Progenitor cell of endocrine pancreas (in vitro differentiated cells): ENCODE results near the gene HMHB1. TPM values are rescaled to one million over a fixed set of nuclear protein-coding genes. Genes with fewer than 3 reads are reported as not detected.

Source experiments
- DNase-seq: peaks from one replicate; pipeline ENCODE4 v3.0.0; 2021; ENCODE audit warnings: low spot score; ENCODE audit not compliant: unreplicated experiment
- H3K27ac Mint-ChIP-seq: 2 replicates; pipeline ENCODE4 v1.8.0; 2021; ENCODE audit warnings: mild to moderate bottlenecking, moderate library complexity, mixed read lengths
- H3K27me3 Mint-ChIP-seq: 2 replicates; pipeline ENCODE4 v1.8.0; 2021; ENCODE audit warnings: mixed read lengths
- H3K36me3 Mint-ChIP-seq: 2 replicates; pipeline ENCODE4 v1.8.0; 2022; ENCODE audit warnings: mixed read lengths; ENCODE audit not compliant: insufficient read depth
- H3K4me1 Mint-ChIP-seq: 2 replicates; pipeline ENCODE4 v1.8.0; 2021; ENCODE audit warnings: low read depth, mixed read lengths
- H3K4me3 Mint-ChIP-seq: 2 replicates; pipeline ENCODE4 v1.8.0; 2021; ENCODE audit warnings: low read depth, mild to moderate bottlenecking, moderate library complexity, mixed read lengths
- H3K9me3 Mint-ChIP-seq: 2 replicates; pipeline ENCODE4 v1.8.0; 2021; ENCODE audit warnings: low read depth, mixed read lengths
- total RNA-seq: library from RNA; stranded (reverse); gene quantifications from 2 replicates; pipeline ENCODE4 v1.2.1, GENCODE V29; 2021
- TF ChIP-seq, protein P1 (sequence below): fragments of 200-600 bp; sonication (generic); IDR thresholded peaks from one replicate; pipeline ENCODE4 v1.5.0; 2021; ENCODE audit warnings: antibody characterized with exemption, mild to moderate bottlenecking; ENCODE audit not compliant: unreplicated experiment

HMHB1 gene
- total RNA-seq, 1 donor from 2014 or later, result not detected

- no peak overlapping the region for H3K4me3 Mint-ChIP-seq
- TF ChIP-seq, protein P1, sequence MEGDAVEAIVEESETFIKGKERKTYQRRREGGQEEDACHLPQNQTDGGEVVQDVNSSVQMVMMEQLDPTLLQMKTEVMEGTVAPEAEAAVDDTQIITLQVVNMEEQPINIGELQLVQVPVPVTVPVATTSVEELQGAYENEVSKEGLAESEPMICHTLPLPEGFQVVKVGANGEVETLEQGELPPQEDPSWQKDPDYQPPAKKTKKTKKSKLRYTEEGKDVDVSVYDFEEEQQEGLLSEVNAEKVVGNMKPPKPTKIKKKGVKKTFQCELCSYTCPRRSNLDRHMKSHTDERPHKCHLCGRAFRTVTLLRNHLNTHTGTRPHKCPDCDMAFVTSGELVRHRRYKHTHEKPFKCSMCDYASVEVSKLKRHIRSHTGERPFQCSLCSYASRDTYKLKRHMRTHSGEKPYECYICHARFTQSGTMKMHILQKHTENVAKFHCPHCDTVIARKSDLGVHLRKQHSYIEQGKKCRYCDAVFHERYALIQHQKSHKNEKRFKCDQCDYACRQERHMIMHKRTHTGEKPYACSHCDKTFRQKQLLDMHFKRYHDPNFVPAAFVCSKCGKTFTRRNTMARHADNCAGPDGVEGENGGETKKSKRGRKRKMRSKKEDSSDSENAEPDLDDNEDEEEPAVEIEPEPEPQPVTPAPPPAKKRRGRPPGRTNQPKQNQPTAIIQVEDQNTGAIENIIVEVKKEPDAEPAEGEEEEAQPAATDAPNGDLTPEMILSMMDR, result no peak
- no peak overlapping the region for H3K27ac Mint-ChIP-seq
- no peaks in the 10 kb centered on the region for H3K4me1 Mint-ChIP-seq
- no peaks in the 10 kb centered on the region for H3K9me3 Mint-ChIP-seq
- no peaks in the 10 kb centered on the region for H3K36me3 Mint-ChIP-seq
- peaks cover 6% of the 10 kb centered on the region for H3K27me3 Mint-ChIP-seq
- no peak for DNase-seq
These were observed 31.5 kb downstream of the HMHB1 start for GRCh38 chr5:143843461-143843860.

- H3K4me3 Mint-ChIP-seq, result no peak overlapping the region
- no peaks in the 10 kb centered on the region for H3K27me3 Mint-ChIP-seq
- DNase-seq, result no peak
- H3K4me1 Mint-ChIP-seq, result no peaks in the 10 kb centered on the region
- TF ChIP-seq, protein P1, result no peak
- peaks cover 7% of the 10 kb centered on the region for H3K9me3 Mint-ChIP-seq
- H3K27ac Mint-ChIP-seq, result no peak overlapping the region
- no peaks in the 10 kb centered on the region for H3K36me3 Mint-ChIP-seq
These were observed 38.2 kb downstream of the HMHB1 start for GRCh38 chr5:143850050-143850683.

DNA sequence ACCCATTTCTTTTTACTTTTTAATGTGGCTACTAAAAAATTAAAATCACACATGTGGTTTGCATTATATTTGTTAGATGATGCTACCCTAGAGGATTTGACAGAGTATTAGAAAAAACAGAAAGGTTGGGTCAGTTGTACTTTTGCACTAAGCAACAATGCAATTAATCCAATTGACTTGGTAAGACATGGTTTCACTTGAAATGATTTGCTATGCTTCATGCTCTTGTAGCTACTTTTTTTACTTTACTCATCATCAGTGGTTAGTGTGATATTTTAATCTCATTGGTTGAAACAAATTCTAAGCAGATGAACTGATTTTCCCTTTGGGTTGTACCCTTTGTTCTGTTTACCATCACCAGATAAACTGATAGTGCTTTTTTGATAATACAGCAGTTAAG is 39.4 kb downstream of the HMHB1 start:
- H3K27ac Mint-ChIP-seq, result no peak overlapping the region
- TF ChIP-seq, protein P1, result no peak
- H3K27me3 Mint-ChIP-seq, result no peaks in the 10 kb centered on the region

DNA sequence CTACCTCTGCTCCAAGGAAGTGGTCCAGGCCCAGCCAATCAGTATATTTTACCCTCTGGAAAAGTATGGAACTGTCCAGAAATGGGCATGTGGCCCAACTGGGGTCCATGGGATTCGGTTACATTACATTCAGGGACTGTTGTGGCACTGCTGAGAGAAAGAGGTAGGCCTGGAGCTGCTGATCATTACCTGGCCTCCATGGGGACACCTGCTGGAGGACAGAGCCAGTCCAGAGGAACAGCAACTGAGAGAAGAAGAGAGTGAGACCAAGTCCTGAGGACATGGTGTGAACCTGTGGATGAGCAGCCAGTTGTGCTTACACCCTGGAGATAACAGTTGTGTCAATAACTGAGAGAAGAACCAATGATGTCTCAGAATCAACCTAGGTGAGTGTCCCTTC is 48.2 kb downstream of the HMHB1 start:
- peaks cover 4% of the 10 kb centered on the region for H3K9me3 Mint-ChIP-seq
- H3K4me3 Mint-ChIP-seq, result no peak overlapping the region

More for the DNA sequence above, 39.4 kb downstream of the HMHB1 start:
- no peak overlapping the region for H3K4me3 Mint-ChIP-seq
- H3K36me3 Mint-ChIP-seq, result no peaks in the 10 kb centered on the region
- no peak for DNase-seq
- H3K9me3 Mint-ChIP-seq, result peaks cover 8% of the 10 kb centered on the region
- no peaks in the 10 kb centered on the region for H3K4me1 Mint-ChIP-seq

DNA sequence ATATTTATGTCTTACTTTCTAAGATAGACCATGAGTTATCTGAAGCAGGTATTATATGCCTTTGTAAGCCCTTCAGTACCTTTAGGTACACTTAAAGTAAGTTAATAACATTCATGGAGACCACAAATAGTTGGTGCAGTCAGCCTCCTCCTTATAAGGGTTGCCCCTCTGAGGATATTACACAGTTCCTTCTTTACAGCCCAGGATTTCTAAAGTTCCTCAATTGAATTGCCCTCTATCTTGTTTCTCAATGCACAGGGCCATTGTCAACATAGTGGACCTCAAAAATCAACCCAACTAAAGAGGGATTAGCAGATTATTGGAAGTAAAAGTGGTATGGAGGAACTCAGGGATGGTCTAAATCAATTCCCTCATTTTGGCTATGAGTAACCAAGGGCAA is 50.3 kb downstream of the HMHB1 start:
- no peak for DNase-seq
- no peak overlapping the region for H3K27ac Mint-ChIP-seq
- TF ChIP-seq, protein P1, result no peak
- no peaks in the 10 kb centered on the region for H3K36me3 Mint-ChIP-seq
- H3K4me3 Mint-ChIP-seq, result no peak overlapping the region
- peaks cover 17% of the 10 kb centered on the region for H3K4me1 Mint-ChIP-seq
- no peaks in the 10 kb centered on the region for H3K9me3 Mint-ChIP-seq
- no peaks in the 10 kb centered on the region for H3K27me3 Mint-ChIP-seq

More for the DNA sequence above, 48.2 kb downstream of the HMHB1 start:
- no peak for DNase-seq
- no peak overlapping the region for H3K27ac Mint-ChIP-seq
- TF ChIP-seq, protein P1, result no peak
- H3K27me3 Mint-ChIP-seq, result no peaks in the 10 kb centered on the region
- H3K36me3 Mint-ChIP-seq, result no peaks in the 10 kb centered on the region
- peaks cover 15% of the 10 kb centered on the region for H3K4me1 Mint-ChIP-seq
